Bronchial epithelial cell (primary cell): ENCODE results near the gene C2. TPM values are rescaled to one million over a fixed set of nuclear protein-coding genes. Genes with fewer than 3 reads are reported as not detected.

Source experiments
- DNase-seq: peaks from one replicate; pipeline ENCODE4 v3.0.0-alpha.2; 2010; ENCODE audit warnings: low read depth
- FAIRE-seq: peaks from 2 replicates; lab custom pipeline; 2011; peaks lifted over from hg19 to GRCh38; lab: Jason Lieb, UNC
- H3K27me3 ChIP-seq: 2 replicates; pipeline ENCODE4 v1.5.1; 2011; ENCODE audit warnings: low read length; ENCODE audit not compliant: control insufficient read depth, insufficient read depth
- H3K36me3 ChIP-seq: 2 replicates; pipeline ENCODE4 v1.5.1; 2011; ENCODE audit warnings: low read length; ENCODE audit not compliant: control insufficient read depth, insufficient read depth
- H3K4me3 ChIP-seq: 2 replicates; pipeline ENCODE4 v1.5.1; 2011; ENCODE audit warnings: mild to moderate bottlenecking, low read depth, low read length, control low read depth
- total RNA-seq: library from RNA; depleted of rRNA; stranded (reverse); fragments of >200 nt; gene quantifications from 2 replicates; pipeline ENCODE4 v1.2.1, GENCODE V29; 2014
- TF ChIP-seq, protein P1 (sequence below): IDR thresholded peaks from 2 replicates; pipeline ENCODE4 v1.5.1; 2011; ENCODE audit warnings: mild to moderate bottlenecking, moderate library complexity, low read length, control low read depth, inconsistent platforms; ENCODE audit not compliant: insufficient read depth, severe bottlenecking

The C2 gene
- total RNA-seq, 1 donor from 2014 or later = 0.53 TPM

DNA sequence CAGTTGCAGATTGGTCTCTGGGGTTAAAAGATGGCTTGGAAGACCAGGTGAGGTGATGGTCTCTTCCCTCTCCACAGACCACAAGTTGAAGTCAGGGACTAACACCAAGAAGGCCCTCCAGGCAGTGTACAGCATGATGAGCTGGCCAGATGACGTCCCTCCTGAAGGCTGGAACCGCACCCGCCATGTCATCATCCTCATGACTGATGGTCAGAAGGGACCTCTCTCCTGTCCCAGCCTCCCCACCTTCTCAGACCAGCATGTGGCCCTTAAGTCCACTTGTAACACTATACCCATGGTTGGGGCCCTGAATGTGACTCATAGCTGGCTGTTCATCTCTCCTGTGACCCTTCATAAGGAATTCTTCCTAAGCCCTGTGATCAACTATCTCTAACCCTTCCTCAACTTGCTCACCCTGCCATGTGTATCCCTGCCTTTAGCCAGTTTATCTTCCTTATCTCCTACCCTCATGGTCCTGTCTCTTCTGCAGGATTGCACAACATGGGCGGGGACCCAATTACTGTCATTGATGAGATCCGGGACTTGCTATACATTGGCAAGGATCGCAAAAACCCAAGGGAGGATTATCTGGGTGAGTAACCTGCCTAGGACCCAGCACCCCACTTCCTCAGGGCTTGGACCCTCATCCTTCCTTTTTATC is 21.4 kb downstream of the C2 start:
- Histone ChIP-seq H3K4me3 (no peak overlapping the region), H3K27me3 (no peaks in the 10 kb centered on the region), H3K36me3 (peaks cover 3% of the 10 kb centered on the region)
- FAIRE-seq (no peak), DNase-seq (peak; percentile 47)
- TF ChIP-seq, protein P1, sequence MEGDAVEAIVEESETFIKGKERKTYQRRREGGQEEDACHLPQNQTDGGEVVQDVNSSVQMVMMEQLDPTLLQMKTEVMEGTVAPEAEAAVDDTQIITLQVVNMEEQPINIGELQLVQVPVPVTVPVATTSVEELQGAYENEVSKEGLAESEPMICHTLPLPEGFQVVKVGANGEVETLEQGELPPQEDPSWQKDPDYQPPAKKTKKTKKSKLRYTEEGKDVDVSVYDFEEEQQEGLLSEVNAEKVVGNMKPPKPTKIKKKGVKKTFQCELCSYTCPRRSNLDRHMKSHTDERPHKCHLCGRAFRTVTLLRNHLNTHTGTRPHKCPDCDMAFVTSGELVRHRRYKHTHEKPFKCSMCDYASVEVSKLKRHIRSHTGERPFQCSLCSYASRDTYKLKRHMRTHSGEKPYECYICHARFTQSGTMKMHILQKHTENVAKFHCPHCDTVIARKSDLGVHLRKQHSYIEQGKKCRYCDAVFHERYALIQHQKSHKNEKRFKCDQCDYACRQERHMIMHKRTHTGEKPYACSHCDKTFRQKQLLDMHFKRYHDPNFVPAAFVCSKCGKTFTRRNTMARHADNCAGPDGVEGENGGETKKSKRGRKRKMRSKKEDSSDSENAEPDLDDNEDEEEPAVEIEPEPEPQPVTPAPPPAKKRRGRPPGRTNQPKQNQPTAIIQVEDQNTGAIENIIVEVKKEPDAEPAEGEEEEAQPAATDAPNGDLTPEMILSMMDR = no peak

GRCh38 chr6:31949926-31950548 is 22.5 kb downstream of the C2 start:
- FAIRE-seq (no peak), DNase-seq (no peak)
- Histone ChIP-seq H3K27me3 (no peaks in the 10 kb centered on the region), H3K36me3 (peaks cover 10% of the 10 kb centered on the region), H3K4me3 (no peak overlapping the region)
- TF ChIP-seq, protein P1 = no peak

GRCh38 chr6:31952140-31952805 is 24.8 kb downstream of the C2 start:
- TF ChIP-seq, protein P1 = peak; percentile 81
- Histone ChIP-seq H3K27me3 (no peaks in the 10 kb centered on the region), H3K4me3 (no peak overlapping the region), H3K36me3 (peaks cover 20% of the 10 kb centered on the region)
- FAIRE-seq (no peak), DNase-seq (peak; percentile 32)

DNA sequence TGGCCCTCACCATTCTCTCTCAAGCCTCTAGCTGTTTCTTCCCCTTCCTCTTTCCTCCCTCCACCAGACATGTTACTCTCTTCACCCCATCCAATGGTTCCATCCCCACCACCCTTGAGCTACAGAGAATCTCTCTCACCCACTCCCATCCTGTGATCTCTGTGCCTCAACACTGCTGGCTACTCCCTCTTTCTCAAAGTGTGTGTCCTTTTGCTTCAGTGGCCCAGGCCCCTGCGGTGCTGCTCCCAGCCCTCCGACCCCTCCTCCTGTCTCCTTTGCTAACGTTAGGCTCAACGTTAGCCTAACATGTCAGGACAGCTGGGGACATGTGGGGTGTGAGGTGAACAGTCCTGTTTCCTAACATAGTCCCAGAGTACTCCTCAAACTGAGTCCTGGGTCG is 25.4 kb downstream of the C2 start:
- Histone ChIP-seq H3K27me3 (no peaks in the 10 kb centered on the region), H3K4me3 (no peak overlapping the region), H3K36me3 (peaks cover 20% of the 10 kb centered on the region)
- DNase-seq (no peak), FAIRE-seq (no peak)
- TF ChIP-seq, protein P1 = no peak

GRCh38 chr6:31954511-31954910 is 27.0 kb downstream of the C2 start:
- DNase-seq (no peak), FAIRE-seq (no peak)
- TF ChIP-seq, protein P1 = no peak
- Histone ChIP-seq H3K36me3 (peaks cover 20% of the 10 kb centered on the region), H3K4me3 (no peak overlapping the region), H3K27me3 (no peaks in the 10 kb centered on the region)
